B cell (primary cell): Measurements from ENCODE around the gene ADAMTS17. TPM values are rescaled to one million over a fixed set of nuclear protein-coding genes. Genes with fewer than 3 reads are reported as not detected.

ENCODE experiments used
- ATAC-seq: fragments of 200-7000 bp; cut with Tn5 transposase; one replicate; pipeline ENCODE4 v1.10.0; 2021; ENCODE audit warnings: low read depth, mild to moderate bottlenecking, moderate number of reproducible peaks, moderate library complexity
- CTCF ChIA-PET: fragments of 350-600 bp; sonication (Branson Sonifier 250); formaldehyde crosslinking; loops from one replicate; lab custom pipeline; 2021; ENCODE audit warnings: antibody characterized with exemption, inconsistent platforms; lab: Charles Lee
- POLR2A ChIA-PET: fragments of 350-600 bp; sonication (Branson Sonifier 250); formaldehyde crosslinking; loops from one replicate; lab custom pipeline; 2021; ENCODE audit warnings: antibody characterized with exemption; lab: Charles Lee
- DNase-seq: peaks from one replicate; pipeline ENCODE4 v3.0.0; 2013
- H2AFZ ChIP-seq: 2 replicates; pipeline ENCODE4 v1.6.1; 2012; ENCODE audit warnings: mild to moderate bottlenecking, low read depth, low read length; ENCODE audit not compliant: insufficient read depth, poor library complexity, severe bottlenecking
- H3K27ac ChIP-seq, 2 donors: 1 replicate in 1 of 2; 2 replicates in 1 of 2; pipeline ENCODE4 v1.5.1; 2012 to 2013; ENCODE audit warnings: low read length in 2 of 2, mild to moderate bottlenecking in 2 of 2, moderate library complexity in 1 of 2
- H3K27me3 ChIP-seq, 4 experiments: fragments of 200-600 bp in 1 of 4; sonication (generic) in 1 of 4; replicated peaks in 1 of 4; 1 replicate in 2 of 4; 2 replicates in 2 of 4; pipeline versions ENCODE4 v1.6.1 to v1.7.0; 2013 to 2016; ENCODE audit warnings: low read length in 3 of 4, mild to moderate bottlenecking in 2 of 4, mixed read lengths in 1 of 4, moderate library complexity in 1 of 4; ENCODE audit not compliant: insufficient read depth in 4 of 4, control insufficient read depth in 3 of 4; ENCODE audit errors: control extremely low read depth in 1 of 4
- H3K36me3 ChIP-seq, 2 experiments: replicated peaks in 1 of 2; 1 replicate in 1 of 2; 2 replicates in 1 of 2; pipeline versions ENCODE4 v1.6.1 to v1.7.1; 2013; ENCODE audit warnings: low read length in 1 of 2; ENCODE audit not compliant: insufficient read depth in 2 of 2, control insufficient read depth in 1 of 2; ENCODE audit errors: control extremely low read depth in 1 of 2, extremely low read depth in 1 of 2
- H3K4me1 ChIP-seq, 2 donors: fragments of 200-600 bp in 1 of 2; sonication (generic) in 1 of 2; 1 replicate in 1 of 2; 2 replicates in 1 of 2; pipeline versions ENCODE4 v1.5.1 to v1.6.1; 2013 to 2017; ENCODE audit warnings: low read length in 2 of 2; ENCODE audit not compliant: control insufficient read depth in 2 of 2, insufficient read depth in 2 of 2
- H3K4me2 ChIP-seq: replicated peaks from 2 replicates; pipeline ENCODE3; 2012; ENCODE audit warnings: mild to moderate bottlenecking, low read depth, low read length; ENCODE audit not compliant: poor library complexity, severe bottlenecking
- H3K4me3 ChIP-seq, 5 experiments: fragments of 200-600 bp in 1 of 5; sonication (generic) in 1 of 5; 1 replicate in 3 of 5; 2 replicates in 2 of 5; pipeline versions ENCODE4 v1.5.1 to v1.7.0; 2011 to 2016; ENCODE audit warnings: low read length in 4 of 5, mild to moderate bottlenecking in 4 of 5, low read depth in 2 of 5, control low read depth in 1 of 5, moderate library complexity in 1 of 5; ENCODE audit not compliant: insufficient read depth in 1 of 5; ENCODE audit errors: control extremely low read depth in 1 of 5, extremely low read depth in 1 of 5
- H3K79me2 ChIP-seq: fragments of 200-600 bp; sonication (generic); one replicate; pipeline ENCODE4 v1.6.0; 2016; ENCODE audit warnings: low read length; ENCODE audit not compliant: control insufficient read depth, insufficient read depth
- H3K9ac ChIP-seq: fragments of 200-600 bp; sonication (generic); 2 replicates; pipeline ENCODE4 v1.6.1; 2017; ENCODE audit warnings: mild to moderate bottlenecking, low read length, moderate library complexity
- H3K9me3 ChIP-seq, 3 donors: one replicate each; pipeline versions ENCODE4 v1.6.1 to v1.7.1; 2013; ENCODE audit warnings: low read length in 2 of 3; ENCODE audit not compliant: control insufficient read depth in 2 of 3, insufficient read depth in 1 of 3; ENCODE audit errors: control extremely low read depth in 1 of 3
- H4K20me1 ChIP-seq: 2 replicates; pipeline ENCODE4 v1.6.0; 2012; ENCODE audit warnings: mild to moderate bottlenecking, low read length; ENCODE audit not compliant: insufficient read depth, control insufficient read depth, poor library complexity, severe bottlenecking
- H3K27ac Mint-ChIP-seq: one replicate; pipeline ENCODE4 v1.8.0; 2021; ENCODE audit warnings: mixed read lengths
- H3K27me3 Mint-ChIP-seq: one replicate; pipeline ENCODE4 v1.8.0; 2021; ENCODE audit warnings: mixed read lengths
- H3K4me1 Mint-ChIP-seq: one replicate; pipeline ENCODE4 v1.8.0; 2021; ENCODE audit warnings: mixed read lengths
- H3K4me3 Mint-ChIP-seq: one replicate; pipeline ENCODE4 v1.8.0; 2021; ENCODE audit warnings: mixed read lengths
- H3K9me3 Mint-ChIP-seq: one replicate; pipeline ENCODE4 v1.8.0; 2022; ENCODE audit warnings: mixed read lengths; ENCODE audit not compliant: insufficient read depth
- CTCF ChIP-seq: fragments of 200-600 bp; IDR thresholded peaks from one replicate; pipeline ENCODE4 v1.8.0; 2022; ENCODE audit warnings: antibody characterized with exemption, mild to moderate bottlenecking
- EZH2 ChIP-seq: IDR thresholded peaks from 2 replicates; pipeline ENCODE4 v1.6.1; 2012; ENCODE audit warnings: borderline replicate concordance, low read depth, mild to moderate bottlenecking, moderate library complexity, low read length; ENCODE audit not compliant: insufficient read depth, poor library complexity, severe bottlenecking
- WGBS: methylation state at CpG from one replicate; pipeline ENCODE4 v1.1.5; 2013; ENCODE audit warnings: missing lambda C conversion rate; ENCODE audit not compliant: insufficient coverage; 5-methylcytosine and 5-hydroxymethylcytosine counted together
- intact Hi-C: fragments of 100-400 bp; cut with micrococcal nuclease; formaldehyde crosslinking; loops from one replicate; pipeline ENCODE4 v1.10.0; 2022
- polyA plus RNA-seq: library from polyadenylated mRNA; depleted of rRNA; stranded (reverse); fragments of >200 nt; gene quantifications from 2 replicates; pipeline ENCODE4 v1.2.3, GENCODE V29; 2012
- total RNA-seq, 2 donors: library from RNA; stranded (reverse); fragments of 120-200 nt in 1 of 2; gene quantifications; 1 replicate in 1 of 2; 2 replicates in 1 of 2; pipeline versions ENCODE4 v1.2.3 to v1.2.4, GENCODE V29; 2013 to 2022

Gene ADAMTS17
- total and polyA plus RNA-seq, 2 donors (not counting 1 experiment from before 2014, with no cell fraction given): 0.10 TPM; not detected in 1

- H3K27me3 ChIP-seq: no peaks in the 10 kb centered on the region
- 96% methylated on average over 4 of the region's 5 CpGs for WGBS
- POLR2A ChIA-PET: no interaction called here
- Mint-ChIP-seq H3K4me1 (no peaks in the 10 kb centered on the region), H3K27ac (no peak overlapping the region), H3K4me3 (no peak overlapping the region), H3K27me3 (peaks cover 11% of the 10 kb centered on the region), H3K9me3 (no peaks in the 10 kb centered on the region)
- H3K27ac ChIP-seq: no peak overlapping the region
- H2AFZ ChIP-seq: no peak overlapping the region
- intact Hi-C loops: no loop called here
- TF ChIP-seq CTCF: no peak
- no peaks in the 10 kb centered on the region for H3K36me3 ChIP-seq
- H3K4me2 ChIP-seq: no peak overlapping the region
- H4K20me1 ChIP-seq: no peaks in the 10 kb centered on the region
- no peaks in the 10 kb centered on the region for H3K79me2 ChIP-seq
- CTCF ChIA-PET: no interaction called here
- DNase-seq (no peak), ATAC-seq (no peak)
- H3K4me3 ChIP-seq: no peak overlapping the region
- no peak overlapping the region for H3K9ac ChIP-seq
- no peaks in the 10 kb centered on the region for H3K4me1 ChIP-seq
- no peaks in the 10 kb centered on the region for H3K9me3 ChIP-seq
Observed at GRCh38 chr15:100186366-100186765, 155.4 kb downstream of the ADAMTS17 start.

GRCh38 chr15:100183921-100184495, 157.8 kb downstream of the ADAMTS17 start:
- ChIA-PET POLR2A (no interaction called here), CTCF (no interaction called here)
- no peak overlapping the region for H3K4me3 Mint-ChIP-seq
- WGBS: 61% methylated on average over 2 of the region's 4 CpGs
- DNase-seq (no peak), ATAC-seq (no peak)
- peaks cover 11% of the 10 kb centered on the region for H3K27me3 Mint-ChIP-seq
- H3K36me3 ChIP-seq: no peaks in the 10 kb centered on the region
- no peak overlapping the region for H3K4me2 ChIP-seq
- H3K27ac ChIP-seq: no peak overlapping the region
- no peak overlapping the region for H3K9ac ChIP-seq
- H3K27ac Mint-ChIP-seq: no peak overlapping the region
- no peaks in the 10 kb centered on the region for H3K9me3 Mint-ChIP-seq
- no peaks in the 10 kb centered on the region for H3K4me1 Mint-ChIP-seq
- TF ChIP-seq CTCF (no peak), EZH2 (no peak)
- no peaks in the 10 kb centered on the region for H4K20me1 ChIP-seq
- H3K27me3 ChIP-seq: no peaks in the 10 kb centered on the region
- no peak overlapping the region for H2AFZ ChIP-seq
- H3K4me1 ChIP-seq: no peaks in the 10 kb centered on the region
- intact Hi-C loops: no loop called here
- peaks cover 0 to 4% (median 0%) of the 10 kb centered on the region in 3 donors for H3K9me3 ChIP-seq
- H3K79me2 ChIP-seq: no peaks in the 10 kb centered on the region
- H3K4me3 ChIP-seq: no peak overlapping the region
